Measurements from ENCODE around the gene FOXJ3. TPM values are rescaled to one million over a fixed set of nuclear protein-coding genes. Genes with fewer than 3 reads are reported as not detected.

FOXJ3 gene
- total and polyA plus RNA-seq, 2 of the 8 experiments (the other 6 are each of a cell fraction or from before 2014, with no cell fraction given) = 48.6 to 51.9 TPM

DNA sequence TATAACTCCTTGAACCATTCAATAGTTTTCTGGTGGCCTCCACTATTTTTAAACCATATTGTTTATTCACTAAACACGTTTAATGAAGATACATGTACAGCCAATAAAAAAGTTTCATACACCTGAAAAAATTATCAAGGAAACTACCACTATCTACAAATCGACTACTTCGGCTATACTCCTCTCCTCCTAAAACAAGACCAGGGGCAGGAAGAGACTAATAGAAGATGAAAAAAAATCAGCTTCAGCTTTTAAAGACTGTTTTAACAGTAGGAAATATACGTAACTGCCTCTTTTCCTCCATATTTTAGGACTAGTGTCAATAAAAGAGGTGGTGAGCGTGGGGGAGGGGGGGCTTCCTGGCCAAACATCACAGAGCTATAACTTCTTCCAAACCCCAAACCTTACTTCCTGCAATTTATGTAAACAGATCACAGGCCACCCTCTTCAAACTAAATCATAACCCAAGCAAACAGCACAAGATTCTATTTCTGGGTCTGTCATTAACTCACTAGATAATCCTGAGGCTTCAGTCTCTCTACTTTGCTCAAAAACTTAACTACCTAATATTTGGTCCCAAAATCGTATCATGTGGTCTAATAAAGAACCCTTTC lies 15.1 kb downstream of the FOXJ3 start:
- POLR2A ChIA-PET (ENCODE audit: partially characterized antibody) = interaction anchor here (1.1 to 1.2 kb wide), 2 partner anchors 10 to 13 kb away, joined by 3 to 4 read pairs; no protein-coding TSS in a partner anchor
- TF ChIP-seq BRCA1 (IDR thresholded peaks at IDR 0.05; ENCODE audit: low read depth, low read length) (no peak), POLR2AphosphoS5 (IDR thresholded peaks at IDR 0.05; ENCODE audit: low read depth, low read length) (no peak), RNF2 (IDR thresholded peaks at IDR 0.05; ENCODE audit: borderline replicate concordance, low read depth, low read length, missing control alignments, poor library complexity, severe bottlenecking) (no peak), RBBP5 (IDR thresholded peaks at IDR 0.05; ENCODE audit: borderline replicate concordance, low read depth, low read length) (no peak), TCF12 (IDR thresholded peaks at IDR 0.05; ENCODE audit: low read depth, low read length) (no peak), POU5F1 (IDR thresholded peaks at IDR 0.05; ENCODE audit: low read depth, low read length) (no peak), SP4 (IDR thresholded peaks at IDR 0.05; ENCODE audit: low read length) (no peak), YY1 (IDR thresholded peaks at IDR 0.05; ENCODE audit: low read depth, low read length) (no peak), BCL11A (IDR thresholded peaks at IDR 0.05; ENCODE audit: low read depth in 2 of 2, low read length in 2 of 2) (no peak), RFX5 (IDR thresholded peaks at IDR 0.05; ENCODE audit: borderline replicate concordance, low read depth, low read length) (no peak), HDAC6 (IDR thresholded peaks at IDR 0.05; ENCODE audit: low read depth, low read length) (no peak)
- TF ChIP-seq, protein P1, sequence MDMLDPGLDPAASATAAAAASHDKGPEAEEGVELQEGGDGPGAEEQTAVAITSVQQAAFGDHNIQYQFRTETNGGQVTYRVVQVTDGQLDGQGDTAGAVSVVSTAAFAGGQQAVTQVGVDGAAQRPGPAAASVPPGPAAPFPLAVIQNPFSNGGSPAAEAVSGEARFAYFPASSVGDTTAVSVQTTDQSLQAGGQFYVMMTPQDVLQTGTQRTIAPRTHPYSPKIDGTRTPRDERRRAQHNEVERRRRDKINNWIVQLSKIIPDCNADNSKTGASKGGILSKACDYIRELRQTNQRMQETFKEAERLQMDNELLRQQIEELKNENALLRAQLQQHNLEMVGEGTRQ (IDR thresholded peaks at IDR 0.05; ENCODE audit: low read length) = no peak

More for the DNA sequence above, 15.1 kb downstream of the FOXJ3 start:
- Histone ChIP-seq H3K4me2 (ENCODE audit: insufficient read depth in 1 of 2, low read depth in 2 of 2, low read length in 2 of 2) (no peak overlapping the region), H3K9me3 (ENCODE audit: insufficient read depth in 2 of 2, low read depth in 1 of 2, low read length in 1 of 2) (no peaks in the 10 kb centered on the region), H2AK5ac (ENCODE audit: low read depth, low read length) (no peak overlapping the region), H4K5ac (ENCODE audit: insufficient read length, low read depth, low read length) (no peak overlapping the region), H3K27me3 (replicated peaks in 1 of 4; ENCODE audit: control insufficient read depth in 3 of 4, extremely low read depth in 1 of 4, insufficient read depth in 3 of 4, low read length in 3 of 4) (no peaks in the 10 kb centered on the region), H3K4me1 (replicated peaks in 1 of 4; ENCODE audit: control insufficient read depth in 3 of 4, insufficient read depth in 4 of 4, low read length in 3 of 4) (no peaks in the 10 kb centered on the region; a peak in 2 of 7 replicates), H2BK5ac (ENCODE audit: low read depth, low read length) (no peak overlapping the region), H3K23ac (ENCODE audit: insufficient read length) (no peak overlapping the region), H3K27ac (ENCODE audit: low read depth, low read length) (no peak overlapping the region), H3K4ac (replicated peaks; ENCODE audit: insufficient read length, low read depth, low read length) (no peak overlapping the region), H3K14ac (ENCODE audit: insufficient read length) (no peak overlapping the region), H4K20me1 (replicated peaks in 1 of 2; ENCODE audit: control insufficient read depth in 1 of 2, insufficient read depth in 2 of 2, low read length in 2 of 2) (peaks cover 23 to 30% of the 10 kb centered on the region in 2 experiments), H3K56ac (replicated peaks; ENCODE audit: insufficient read length, low read depth, low read length) (no peak overlapping the region), H2BK120ac (replicated peaks; ENCODE audit: low read depth, low read length) (no peak overlapping the region), H3K36me3 (ENCODE audit: control insufficient read depth in 2 of 4, insufficient read depth in 4 of 4, low read length in 3 of 4) (no peaks in the 10 kb centered on the region), H2BK12ac (ENCODE audit: low read depth, low read length) (no peak overlapping the region), H3K79me2 (ENCODE audit: control insufficient read depth in 1 of 2, insufficient read depth in 2 of 2, low read length in 2 of 2) (peaks cover 9 to 94% of the 10 kb centered on the region in 2 experiments; a peak in 3 of 4 replicates), H4K91ac (replicated peaks; ENCODE audit: insufficient read length, low read length) (no peak overlapping the region), H4K8ac (ENCODE audit: extremely low read depth, insufficient read depth, low read length) (no peak overlapping the region), H2BK20ac (ENCODE audit: low read length) (no peak overlapping the region), H2AFZ (ENCODE audit: low read length) (no peak overlapping the region), H3K18ac (ENCODE audit: extremely low read depth, low read length) (no peak overlapping the region), H3K4me3 (ENCODE audit: extremely low read depth in 1 of 4, insufficient read depth in 2 of 4, low read depth in 3 of 4, low read length in 4 of 4) (no peak overlapping the region), H3K9ac (replicated peaks in 1 of 4; ENCODE audit: extremely low read depth in 1 of 4, low read depth in 3 of 4, low read length in 3 of 4) (no peak overlapping the region), H2BK15ac (ENCODE audit: low read length) (no peak overlapping the region), H3K79me1 (ENCODE audit: low read depth, low read length) (0 out of 2 replicates have a peak, but pooled peaks cover 2% of the 10 kb centered on the region), H3K23me2 (ENCODE audit: low read depth, low read length) (no peaks in the 10 kb centered on the region)
- DNase-seq (ENCODE audit: low read depth in 1 of 2, low spot score in 2 of 2) (no peak), FAIRE-seq (no peak)
- CTCF ChIA-PET (ENCODE audit: partially characterized antibody) = no interaction called here
- WGBS, 2 experiments (ENCODE audit: extremely low coverage in 1 of 2, insufficient coverage in 1 of 2, insufficient read length in 1 of 2, insufficient replicate concordance in 2 of 2, low coverage in 1 of 2, low lambda C conversion rate in 2 of 2, missing lambda C conversion rate in 1 of 2) = 82% methylated on average over 6 of the region's 6 CpGs; no CpG with 5 or more reads in 1 of the 2 experiments

All from H1 (cell line).